GM23338 (cell line): ENCODE results near the gene ASB1. TPM values are rescaled to one million over a fixed set of nuclear protein-coding genes. Genes with fewer than 3 reads are reported as not detected.

Experiments
- ATAC-seq: fragments of 200-7000 bp; cut with Tn5 transposase; 3 replicates; pipeline ENCODE4 v1.9.1; 2020
- DNase-seq: peaks from one replicate; pipeline ENCODE4 v3.0.0-alpha.2; 2015; ENCODE audit warnings: low spot score
- H2AFZ ChIP-seq: fragments of 200-600 bp; sonication (generic); 2 replicates; pipeline ENCODE4 v1.8.0; 2016; ENCODE audit warnings: antibody characterized with exemption, mild to moderate bottlenecking, moderate library complexity
- H3F3A ChIP-seq: fragments of 200-600 bp; sonication (generic); replicated peaks from 2 replicates; pipeline ENCODE4 v1.8.0; 2017; ENCODE audit warnings: antibody characterized with exemption, mixed run types, low read depth
- H3K27ac ChIP-seq: fragments of 200-600 bp; sonication (generic); 2 replicates; pipeline ENCODE4 v1.6.1; 2016; ENCODE audit warnings: low read depth
- H3K27me3 ChIP-seq: fragments of 200-600 bp; sonication (generic); 2 replicates; pipeline ENCODE4 v1.8.0; 2016; ENCODE audit warnings: mild to moderate bottlenecking, mixed run types, moderate library complexity; ENCODE audit not compliant: insufficient read depth
- H3K36me3 ChIP-seq: fragments of 200-600 bp; sonication (generic); 2 replicates; pipeline ENCODE4 v1.8.0; 2016; ENCODE audit warnings: mild to moderate bottlenecking; ENCODE audit not compliant: insufficient read depth
- H3K4me1 ChIP-seq: fragments of 200-600 bp; sonication (generic); 2 replicates; pipeline ENCODE4 v1.8.0; 2016; ENCODE audit warnings: mild to moderate bottlenecking, moderate library complexity; ENCODE audit not compliant: insufficient read depth
- H3K4me2 ChIP-seq: fragments of 200-600 bp; sonication (generic); 2 replicates; pipeline ENCODE4 v1.7.1; 2017; ENCODE audit warnings: mixed run types
- H3K4me3 ChIP-seq: fragments of 200-600 bp; sonication (generic); 2 replicates; pipeline ENCODE4 v1.6.1; 2016; ENCODE audit warnings: mixed run types
- H3K79me2 ChIP-seq: fragments of 200-600 bp; sonication (generic); replicated peaks from 2 replicates; pipeline ENCODE4 v1.8.0; 2017; ENCODE audit warnings: mild to moderate bottlenecking; ENCODE audit not compliant: insufficient read depth
- H3K9me2 ChIP-seq: fragments of 200-600 bp; sonication (generic); 2 replicates; pipeline ENCODE4 v1.8.0; 2017; ENCODE audit not compliant: insufficient read depth
- H4K20me1 ChIP-seq: fragments of 200-600 bp; sonication (generic); replicated peaks from 2 replicates; pipeline ENCODE4 v1.8.0; 2017; ENCODE audit warnings: mild to moderate bottlenecking; ENCODE audit not compliant: insufficient read depth
- H3K27ac Mint-ChIP-seq: 2 replicates; pipeline ENCODE4 v1.8.0; 2020; ENCODE audit warnings: inconsistent platforms, mild to moderate bottlenecking, moderate library complexity, mixed read lengths
- H3K27me3 Mint-ChIP-seq: 3 replicates; pipeline ENCODE4 v1.8.0; 2022; ENCODE audit warnings: low read depth, mild to moderate bottlenecking, moderate library complexity, mixed read lengths, inconsistent platforms; ENCODE audit not compliant: insufficient read depth, poor library complexity
- H3K36me3 Mint-ChIP-seq: 3 replicates; pipeline ENCODE4 v1.8.0; 2021; ENCODE audit warnings: low read depth, mild to moderate bottlenecking, inconsistent platforms, moderate library complexity, mixed read lengths
- H3K4me1 Mint-ChIP-seq: 3 replicates; pipeline ENCODE4 v1.8.0; 2020; ENCODE audit warnings: mild to moderate bottlenecking, inconsistent platforms, mixed read lengths
- H3K4me3 Mint-ChIP-seq: 3 replicates; pipeline ENCODE4 v1.8.0; 2021; ENCODE audit warnings: moderate library complexity, mild to moderate bottlenecking, inconsistent platforms, mixed read lengths
- H3K9me3 Mint-ChIP-seq: 3 replicates; pipeline ENCODE4 v1.8.0; 2020; ENCODE audit warnings: moderate library complexity, mild to moderate bottlenecking, inconsistent platforms, mixed read lengths
- CREB1 ChIP-seq: fragments of 250-450 bp; sonication (Bioruptor Pico); IDR thresholded peaks from 2 replicates; pipeline ENCODE4 v1.5.0; 2020; ENCODE audit warnings: low read depth, mild to moderate bottlenecking, moderate library complexity
- CTCF ChIP-seq, 2 experiments: fragments of 200-600 bp in 1 of 2; sonication (generic) in 1 of 2; conservative IDR thresholded peaks; 2 replicates each; pipeline versions ENCODE4 v1.5.1 to v1.6.1; 2016 to 2017; ENCODE audit warnings: antibody characterized with exemption in 2 of 2, low read depth in 2 of 2, mild to moderate bottlenecking in 2 of 2, moderate library complexity in 1 of 2
- ETS1 ChIP-seq: IDR thresholded peaks from 2 replicates; pipeline ENCODE4 v1.6.1; 2016; ENCODE audit warnings: antibody characterized with exemption
- EZH2 ChIP-seq: fragments of 200-600 bp; sonication (generic); IDR thresholded peaks from one replicate; pipeline ENCODE4 v1.8.0; 2017; ENCODE audit warnings: antibody characterized with exemption, mild to moderate bottlenecking, low read depth; ENCODE audit not compliant: unreplicated experiment
- EZH2phosphoT487 ChIP-seq: fragments of 200-600 bp; sonication (generic); IDR thresholded peaks from one replicate; pipeline ENCODE4 v1.8.1; 2018; ENCODE audit warnings: antibody characterized with exemption; ENCODE audit not compliant: unreplicated experiment
- JUNB ChIP-seq: IDR thresholded peaks from one replicate; pipeline ENCODE4 v1.6.1; 2016; ENCODE audit warnings: antibody characterized with exemption; ENCODE audit not compliant: unreplicated experiment
- NANOG ChIP-seq: IDR thresholded peaks from 2 replicates; pipeline ENCODE4 v1.6.1; 2016; ENCODE audit warnings: antibody characterized with exemption, borderline replicate concordance
- POLR2AphosphoS5 ChIP-seq: IDR thresholded peaks from 2 replicates; pipeline ENCODE4 v1.6.1; 2016; ENCODE audit warnings: antibody characterized with exemption, low read depth
- REST ChIP-seq: IDR thresholded peaks from one replicate; pipeline ENCODE4 v1.6.1; 2018; ENCODE audit warnings: antibody characterized with exemption; ENCODE audit not compliant: unreplicated experiment
- STAT1 ChIP-seq: IDR thresholded peaks from one replicate; pipeline ENCODE4 v1.6.1; 2016; ENCODE audit warnings: antibody characterized with exemption; ENCODE audit not compliant: unreplicated experiment
- ZNF114 ChIP-seq: fragments of 250-450 bp; sonication (Bioruptor Pico); IDR thresholded peaks from 2 replicates; pipeline ENCODE4 v1.5.0; 2020; ENCODE audit warnings: mild to moderate bottlenecking, moderate library complexity
- ZNF331 ChIP-seq: fragments of 250-450 bp; sonication (Bioruptor Pico); IDR thresholded peaks from 2 replicates; pipeline ENCODE4 v1.5.0; 2020; ENCODE audit warnings: low read depth, mild to moderate bottlenecking, moderate library complexity
- ZNF462 ChIP-seq: fragments of 250-450 bp; sonication (Bioruptor Pico); IDR thresholded peaks from 2 replicates; pipeline ENCODE4 v1.5.0; 2020; ENCODE audit warnings: mild to moderate bottlenecking, moderate library complexity
- polyA plus RNA-seq: library from polyadenylated mRNA; unstranded; fragments of >200 nt; fragmentation: Nextera tagmentation; extraction: Ambion mirVana; gene quantifications from 2 replicates; pipeline ENCODE4 v1.2.1, GENCODE V29; 2016
- total RNA-seq: library from RNA; depleted of rRNA; stranded (reverse); fragments of >200 nt; shearing (Covaris generic); gene quantifications from 2 replicates; pipeline ENCODE4 v1.2.3, GENCODE V29; 2014

The ASB1 gene
- total and polyA plus RNA-seq, 2 experiments from 2014 or later = 21.5 to 23.9 TPM

- H3K27ac ChIP-seq = no peak overlapping the region
- H3K27ac Mint-ChIP-seq = no peak overlapping the region
- no peaks in the 10 kb centered on the region for H3F3A ChIP-seq
- no peak for ATAC-seq
- H3K9me3 Mint-ChIP-seq = no peaks in the 10 kb centered on the region
- H4K20me1 ChIP-seq = no peaks in the 10 kb centered on the region
- no peaks in the 10 kb centered on the region for H3K36me3 Mint-ChIP-seq
- H3K27me3 ChIP-seq = no peaks in the 10 kb centered on the region
- no peaks in the 10 kb centered on the region for H3K9me2 ChIP-seq
- no peaks in the 10 kb centered on the region for H3K27me3 Mint-ChIP-seq
- no peaks in the 10 kb centered on the region for H3K79me2 ChIP-seq
- no peaks in the 10 kb centered on the region for H3K36me3 ChIP-seq
- DNase-seq = no peak
- TF ChIP-seq EZH2 (no peak), POLR2AphosphoS5 (no peak), CREB1 (CRISPR knock-in tag) (no peak), CTCF (conservative IDR thresholded peaks at IDR 0.05; ENCODE audit: low read depth in 2 of 2) (no peak), ZNF462 (CRISPR knock-in tag) (no peak), ZNF114 (CRISPR knock-in tag) (no peak), STAT1 (no peak), ZNF331 (no peak), ETS1 (no peak), REST (no peak), NANOG (no peak), JUNB (no peak), EZH2phosphoT487 (no peak)
- H3K4me1 Mint-ChIP-seq = no peaks in the 10 kb centered on the region; the same call in 2 of the 3 replicates
- H2AFZ ChIP-seq = no peak overlapping the region
- H3K4me3 ChIP-seq = no peak overlapping the region
- no peaks in the 10 kb centered on the region for H3K4me1 ChIP-seq
- no peak overlapping the region for H3K4me3 Mint-ChIP-seq
- H3K4me2 ChIP-seq = no peak overlapping the region
Measured at GRCh38 chr2:238461916-238462315, 35.2 kb downstream of the ASB1 start.
